ENCODE measurements around the gene P2RY2. TPM values are rescaled to one million over a fixed set of nuclear protein-coding genes. Genes with fewer than 3 reads are reported as not detected.
"Not testable (repeated sequence)": the region's sequence is repeated elsewhere in the genome, so short reads cannot be mapped to it uniquely, and the experiment has no call there.

The P2RY2 gene
- total RNA-seq, 2 donors from 2014 or later = 2.0 to 2.1 TPM

GRCh38 chr11:73271936-73272679 is 54.0 kb downstream of the P2RY2 start, which contains the start of gene P2RY6:
Gene P2RY6, plus strand, starts transcription at chr11:73272338. Its CDS starts 24,181 bp downstream, at chr11:73296519.
- TF ChIP-seq CTCF (IDR thresholded peaks at IDR 0.05) (no peak), POLR2A (IDR thresholded peaks at IDR 0.05) (peak in 1 of 3 donors; percentile 22)
- H3K4me1 ChIP-seq = no peaks in the 10 kb centered on the region
- no peaks in the 10 kb centered on the region for H3K27me3 ChIP-seq
- 78 to 85% methylated on average over 12 to 17 of the region's 17 CpGs for WGBS, 2 donors
- no peaks in the 10 kb centered on the region for H3K36me3 ChIP-seq (replicated peaks in 1 of 2; ENCODE audit: insufficient read depth in 1 of 2, low read depth in 2 of 2)
- ATAC-seq (no peak), DNase-seq (peak in 1 of 4 donors; percentile 64)
- no peaks in the 10 kb centered on the region for H3K9me3 ChIP-seq
- intact Hi-C loops (cut with DNase I) = no loop called here
- H3K4me3 ChIP-seq = no peak within 1 kb of the TSS
- no peak within 1 kb of the TSS for H3K27ac ChIP-seq

- H3K4me1 ChIP-seq = no peaks in the 10 kb centered on the region
- no peaks in the 10 kb centered on the region for H3K27me3 ChIP-seq
- intact Hi-C loops (cut with DNase I) = no loop called here
- no peak for TF ChIP-seq POLR2A (IDR thresholded peaks at IDR 0.05)
- WGBS, 2 donors = 87 to 89% methylated on average over 7 of the region's 7 CpGs
- no peaks in the 10 kb centered on the region for H3K36me3 ChIP-seq (replicated peaks in 1 of 2; ENCODE audit: insufficient read depth in 1 of 2, low read depth in 2 of 2)
- no peak overlapping the region for H3K4me3 ChIP-seq
- H3K27ac ChIP-seq = no peak overlapping the region
- H3K9me3 ChIP-seq = no peaks in the 10 kb centered on the region
- ATAC-seq (no peak), DNase-seq (no peak)
Measured at GRCh38 chr11:73272680-73273038, 54.6 kb downstream of the P2RY2 start.

- intact Hi-C loops (cut with DNase I) = no loop called here
Measured at GRCh38 chr11:73273222-73273895, 55.3 kb downstream of the P2RY2 start.

GRCh38 chr11:73274191-73274590 is 56.1 kb downstream of the P2RY2 start:
- H3K9me3 ChIP-seq; H3K27ac ChIP-seq; H3K27me3 ChIP-seq; ATAC-seq; DNase-seq; intact Hi-C loops (cut with DNase I); H3K36me3 ChIP-seq (replicated peaks in 1 of 2; ENCODE audit: insufficient read depth in 1 of 2, low read depth in 2 of 2); H3K4me1 ChIP-seq; H3K4me3 ChIP-seq: not testable (repeated sequence)
- WGBS, 2 donors = 82 to 84% methylated on average over 4 of the region's 4 CpGs

More at GRCh38 chr11:73273222-73273895, 55.3 kb downstream of the P2RY2 start:
- DNase-seq = no peak
- H3K4me1 ChIP-seq = no peaks in the 10 kb centered on the region
- no peaks in the 10 kb centered on the region for H3K27me3 ChIP-seq
- no peaks in the 10 kb centered on the region for H3K36me3 ChIP-seq (replicated peaks in 1 of 2; ENCODE audit: insufficient read depth in 1 of 2, low read depth in 2 of 2)
- H3K27ac ChIP-seq = no peak overlapping the region
- no peak for TF ChIP-seq CTCF (IDR thresholded peaks at IDR 0.05)
- TF ChIP-seq POLR2A (IDR thresholded peaks at IDR 0.05) = no peak
- no peaks in the 10 kb centered on the region for H3K9me3 ChIP-seq
- 68 to 76% methylated on average over 8 of the region's 8 CpGs for WGBS, 2 donors
- ATAC-seq = no peak
- no peak overlapping the region for H3K4me3 ChIP-seq

- H3K27ac ChIP-seq = no peak overlapping the region
- H3K4me1 ChIP-seq = no peaks in the 10 kb centered on the region
- no peaks in the 10 kb centered on the region for H3K9me3 ChIP-seq
- no peaks in the 10 kb centered on the region for H3K27me3 ChIP-seq
- ATAC-seq (no peak), DNase-seq (no peak)
- H3K4me3 ChIP-seq = no peak overlapping the region
- H3K36me3 ChIP-seq (replicated peaks in 1 of 2; ENCODE audit: insufficient read depth in 1 of 2, low read depth in 2 of 2) = no peaks in the 10 kb centered on the region
- TF ChIP-seq CTCF (IDR thresholded peaks at IDR 0.05) = no peak
- 67 to 78% methylated on average over 10 to 11 of the region's 11 CpGs for WGBS, 2 donors
- intact Hi-C loops (cut with DNase I) = no loop called here
Measured at GRCh38 chr11:73274722-73275380, 56.8 kb downstream of the P2RY2 start.
